HCEC 1CT (cell line): ENCODE results near the gene TSBP1.

Experiments
- DNase-seq: peaks from one replicate; pipeline ENCODE4 v3.0.0-alpha.2; 2017

The TSBP1 gene

GRCh38 chr6:32371803-32372202 is at the start of gene TSBP1:
Gene TSBP1, minus strand, starts transcription at chr6:32371903. Its CDS starts 197 bp downstream, at chr6:32371706.
- DNase-seq: no peak

DNA sequence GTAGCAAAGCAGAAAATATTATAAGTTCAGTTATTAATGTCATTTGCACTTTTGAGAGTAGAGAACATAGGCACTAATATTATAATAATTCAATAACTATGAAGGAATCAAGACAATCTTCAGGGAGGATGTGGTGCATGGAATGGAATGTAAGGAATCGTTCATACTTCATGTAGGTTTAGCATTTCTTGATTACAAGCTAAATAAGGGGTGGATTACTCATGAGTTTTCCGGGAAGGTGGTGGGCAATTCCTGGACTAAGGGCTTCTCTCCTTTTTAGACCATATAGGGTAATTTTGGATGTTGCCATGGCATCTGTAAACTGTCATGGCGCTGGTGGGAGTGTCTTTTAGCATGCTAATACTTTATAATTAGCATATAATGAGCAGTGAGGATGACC is 44.3 kb upstream of the TSBP1 start:
- no peak for DNase-seq

DNA sequence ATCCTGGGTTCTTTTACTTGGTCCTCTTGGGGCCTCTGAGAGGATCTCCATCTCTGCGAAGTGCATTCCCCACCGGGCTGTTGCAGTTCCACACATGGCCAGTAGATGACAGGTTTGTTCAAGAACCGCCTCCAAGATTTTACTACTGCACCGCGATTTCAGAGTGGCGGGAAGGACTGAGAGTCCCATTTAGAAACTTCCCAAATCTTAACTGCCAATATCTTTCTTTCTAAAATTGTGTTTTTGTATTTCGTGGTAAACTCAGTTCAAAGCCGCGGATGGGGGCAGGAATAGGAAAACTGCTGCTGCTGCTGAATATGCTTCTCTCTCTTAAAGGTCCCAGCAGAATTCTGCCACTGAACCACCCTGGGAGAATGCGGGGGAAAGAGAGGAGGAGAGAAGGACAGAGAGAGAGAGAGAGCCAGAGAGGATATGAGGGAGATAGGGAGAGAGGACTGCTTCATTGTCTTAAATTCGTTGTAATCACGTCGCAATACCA is 43.9 kb upstream of the TSBP1 start:
- DNase-seq: peak; percentile 60

DNA sequence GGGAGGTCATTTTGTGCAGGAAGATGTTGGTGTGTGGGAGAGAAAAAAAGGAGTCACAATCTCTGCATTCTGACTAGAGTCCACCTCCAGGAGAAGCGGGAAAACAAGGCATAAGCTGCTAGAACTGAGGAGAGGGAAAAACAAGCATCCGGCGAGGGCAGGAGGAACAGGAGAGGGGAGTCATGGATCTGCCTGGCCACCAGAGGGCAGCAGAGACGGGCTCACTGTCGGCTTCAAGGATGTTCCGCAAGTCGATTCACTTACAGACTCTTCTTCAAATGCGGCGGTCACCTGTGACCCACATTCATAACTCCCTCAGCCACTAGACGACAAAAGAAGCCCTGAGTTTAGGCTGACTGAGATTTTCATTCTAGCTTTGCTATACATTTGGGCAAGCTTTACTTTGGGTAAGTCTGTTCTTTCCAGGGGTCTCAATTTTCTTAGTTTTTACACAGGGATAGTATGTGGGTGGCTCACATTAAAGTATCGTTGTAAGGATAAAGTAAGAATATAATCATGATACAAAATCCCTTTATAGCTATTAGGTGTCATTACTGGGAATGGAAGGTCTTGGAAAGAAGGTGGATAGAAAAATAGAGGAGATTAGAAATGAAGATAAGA is 41.8 kb upstream of the TSBP1 start:
- DNase-seq: peak; percentile 51

DNA sequence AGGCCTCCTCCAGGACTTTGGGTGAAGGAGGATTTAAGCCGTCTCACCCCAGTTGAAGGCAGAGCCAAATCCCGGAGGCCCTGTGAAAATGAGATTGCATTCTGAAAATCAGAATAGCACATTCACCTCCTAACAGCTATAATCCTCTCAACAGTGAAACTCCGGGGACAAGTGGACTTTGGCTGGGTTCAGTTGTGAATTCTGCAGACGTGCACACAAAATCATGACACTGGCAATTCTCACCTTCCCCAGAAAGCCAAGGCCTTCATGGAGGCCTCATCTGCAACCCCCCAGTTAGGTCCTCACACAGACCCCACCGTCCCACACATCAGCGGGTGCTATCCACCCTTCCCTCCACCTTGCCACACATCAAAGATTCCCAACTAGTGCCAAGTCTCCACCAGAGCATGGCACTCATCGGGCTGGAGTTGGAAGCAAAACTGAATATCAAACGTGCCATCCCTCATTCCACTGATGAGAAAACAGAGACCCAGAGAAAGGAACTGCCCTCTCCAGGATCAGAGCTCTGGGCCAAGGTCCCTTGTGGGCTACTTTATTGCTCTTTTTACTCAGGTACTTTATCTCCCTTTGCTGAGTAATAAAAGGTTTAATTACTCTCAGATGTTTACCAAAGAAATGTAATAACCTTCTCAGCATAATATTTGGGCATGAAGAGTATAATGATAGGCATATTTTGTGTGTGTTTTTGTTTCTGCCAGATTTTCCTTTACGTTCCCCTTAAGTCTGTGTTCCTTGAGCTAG is 40.0 kb upstream of the TSBP1 start:
- DNase-seq: no peak

GRCh38 chr6:32410906-32411305 is 39.2 kb upstream of the TSBP1 start:
- no peak for DNase-seq

DNA sequence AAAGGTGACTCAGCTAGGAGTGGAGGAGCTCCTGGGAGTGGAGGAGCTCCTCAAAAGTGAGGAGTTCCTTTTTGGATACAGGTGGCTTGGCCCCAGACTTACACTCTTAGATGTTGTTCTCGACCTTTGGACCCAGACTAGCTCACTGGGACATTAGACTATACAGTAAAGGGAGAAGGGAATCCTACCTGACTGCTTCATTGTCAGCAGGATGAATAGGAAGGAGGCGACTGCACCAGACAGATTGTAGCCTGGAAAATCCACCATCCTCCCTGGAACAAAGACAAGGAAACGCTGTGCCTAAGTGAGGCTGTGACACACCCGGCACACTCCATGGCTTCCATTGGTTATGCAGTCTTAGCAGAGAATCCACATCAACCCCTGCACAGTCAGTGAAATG is 35.2 kb upstream of the TSBP1 start, which contains the start of gene BTNL2:
Gene BTNL2, minus strand, starts transcription at position 325 of the 400 bp plus-strand sequence. Its CDS starts 58 bp downstream, at position 267.
- DNase-seq: no peak

DNA sequence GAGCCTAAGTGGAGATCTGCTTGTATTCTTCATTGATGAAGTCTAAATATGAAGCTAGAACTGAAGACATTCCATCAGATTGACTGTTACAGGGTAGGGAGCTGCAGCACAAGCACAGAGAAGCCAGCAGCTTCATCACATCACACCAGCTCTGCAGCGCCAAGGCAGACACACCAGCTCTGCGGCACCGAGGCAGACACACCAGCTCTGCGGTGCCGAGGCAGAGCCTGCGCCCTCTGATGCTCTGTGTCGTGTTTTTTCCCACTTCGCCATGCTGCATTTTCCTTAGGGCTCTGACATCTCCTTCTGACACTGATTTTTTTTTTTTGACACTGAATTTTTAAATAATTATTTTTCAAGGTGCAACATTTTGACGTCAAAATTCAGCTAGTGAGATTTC is 34.5 kb upstream of the TSBP1 start:
- no peak for DNase-seq

- DNase-seq: no peak
These were observed 34.0 kb upstream of the TSBP1 start for GRCh38 chr6:32405656-32406055.

DNA sequence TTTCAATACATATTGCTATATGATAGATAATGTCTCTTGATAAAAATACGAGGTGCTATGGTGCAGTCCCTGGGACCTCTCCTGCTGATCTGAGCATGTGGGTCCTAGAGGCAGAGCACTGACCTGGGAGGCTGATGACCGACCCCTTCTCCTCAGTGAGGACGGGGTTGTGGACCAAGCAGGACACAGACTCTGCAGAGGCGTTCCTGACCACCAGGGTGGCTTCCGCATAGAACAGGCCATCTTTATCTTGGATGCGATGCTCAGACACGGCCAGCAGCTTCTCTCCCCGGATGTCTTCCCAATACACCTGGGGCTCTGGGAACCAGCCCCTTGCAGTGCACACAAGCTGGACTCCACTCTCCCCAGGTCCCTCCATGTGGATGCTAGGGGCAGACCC is 31.1 kb upstream of the TSBP1 start:
- no peak for DNase-seq

- DNase-seq: no peak
These were observed 29.7 kb upstream of the TSBP1 start for GRCh38 chr6:32401284-32401963.

DNA sequence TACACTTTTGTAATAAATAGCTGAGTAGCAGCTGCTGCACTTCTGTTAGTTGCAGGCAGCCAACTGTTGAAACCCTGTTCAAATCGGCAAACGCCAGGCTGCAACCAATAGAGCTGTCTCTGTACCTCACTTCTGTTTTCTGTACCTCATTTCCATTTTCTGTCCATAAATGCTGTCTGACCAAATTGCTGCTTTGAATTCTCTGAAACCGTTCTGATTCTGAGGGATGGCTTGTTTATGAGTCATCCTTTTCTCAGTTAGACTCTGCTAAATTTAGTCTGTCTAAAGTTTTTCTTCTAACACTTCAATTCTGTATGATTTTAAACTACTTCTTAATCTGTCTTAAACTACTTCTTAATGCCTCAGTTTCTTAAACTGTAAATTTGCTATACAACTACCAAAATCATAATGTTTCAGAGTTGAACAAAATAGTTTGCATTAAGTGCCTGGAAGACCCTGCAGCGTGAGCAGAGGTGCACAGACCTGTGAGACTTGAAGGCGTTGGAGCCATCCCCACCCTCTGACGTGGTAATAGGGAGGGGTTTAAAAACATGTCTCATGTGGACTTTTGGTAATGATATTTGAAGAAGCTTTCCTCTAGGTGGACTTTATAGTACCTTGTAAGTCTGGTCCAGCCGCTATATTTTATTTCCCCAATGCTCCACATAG is 25.7 kb upstream of the TSBP1 start:
- no peak for DNase-seq

- no peak for DNase-seq
These were observed 24.3 kb upstream of the TSBP1 start for GRCh38 chr6:32396028-32396427.

GRCh38 chr6:32393665-32394420 is 22.1 kb upstream of the TSBP1 start:
- no peak for DNase-seq

GRCh38 chr6:32391505-32391904 is 19.8 kb upstream of the TSBP1 start:
- no peak for DNase-seq

DNA sequence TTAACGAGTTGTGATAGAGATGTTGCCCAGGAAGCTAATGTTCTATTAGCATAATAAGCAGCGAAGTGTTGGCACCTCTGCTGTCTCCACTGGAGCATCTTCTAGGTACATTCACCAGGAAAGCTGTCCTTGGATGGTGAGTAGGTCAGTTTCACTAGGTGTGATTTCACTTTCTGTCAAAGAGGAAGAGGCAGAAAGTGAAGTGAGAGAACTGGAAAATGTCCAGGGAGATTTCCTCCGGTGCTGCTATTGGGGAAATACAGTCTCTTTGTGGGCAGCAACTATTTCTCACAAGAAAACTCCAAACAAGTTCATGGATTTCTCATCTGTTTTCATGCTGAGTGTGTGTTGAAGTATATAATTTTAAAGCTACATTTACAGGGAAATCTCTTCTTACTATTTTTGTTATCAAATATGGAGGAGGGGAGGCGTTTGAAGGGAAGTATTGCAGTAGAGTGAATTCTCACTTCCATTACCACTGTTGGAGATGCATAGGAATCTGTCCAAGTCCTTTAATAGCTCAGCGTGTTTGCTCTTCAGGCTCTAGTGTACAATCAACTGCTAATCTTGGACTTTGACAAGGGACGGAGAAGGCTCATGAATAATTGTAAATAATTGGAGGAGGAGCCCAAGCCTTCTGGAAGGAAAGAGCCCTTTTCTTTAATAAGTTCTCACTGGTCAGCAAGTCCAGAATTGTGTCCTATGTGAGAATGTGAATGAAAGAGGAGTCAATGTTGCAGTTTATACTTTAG is 16.1 kb upstream of the TSBP1 start:
- DNase-seq: no peak

DNA sequence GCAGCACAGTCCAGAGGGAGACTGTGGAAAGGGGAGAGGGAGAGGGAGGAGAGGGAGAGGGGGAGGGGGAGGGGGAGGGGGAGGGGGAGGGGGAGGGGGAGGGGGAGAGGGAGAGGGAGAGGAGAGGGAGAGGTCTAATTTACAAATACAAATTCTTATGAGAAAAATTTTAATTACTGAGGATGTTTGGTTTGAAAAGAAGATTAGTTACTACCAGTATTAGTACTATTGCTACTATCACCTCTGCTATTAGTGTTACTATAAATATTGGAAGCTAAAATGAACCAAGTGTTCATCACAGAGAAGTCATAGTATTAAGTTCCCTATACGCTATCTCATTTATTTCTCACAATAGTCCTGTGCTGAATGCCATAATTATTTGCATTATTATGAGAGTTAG is 14.3 kb upstream of the TSBP1 start:
- DNase-seq: no peak

- DNase-seq: no peak
These were observed 11.2 kb upstream of the TSBP1 start for GRCh38 chr6:32382757-32383420.

GRCh38 chr6:32379545-32379944 is 7.8 kb upstream of the TSBP1 start:
- no peak for DNase-seq

- no peak for DNase-seq
These were observed 4.2 kb upstream of the TSBP1 start for GRCh38 chr6:32375739-32376529.
